Measurements from ENCODE around the gene CYBA. TPM values are rescaled to one million over a fixed set of nuclear protein-coding genes. Genes with fewer than 3 reads are reported as not detected.

The CYBA gene
- total and polyA plus RNA-seq, 2 of the 13 experiments (the other 11 are each of a cell fraction or from before 2014, with no cell fraction given) = 196 to 250 TPM

- TF ChIP-seq BORCS8-MEF2B (CRISPR knock-in tag; IDR thresholded peaks at IDR 0.05) = peak; percentile 82
- TF ChIP-seq UBTF (CRISPR knock-in tag; IDR thresholded peaks at IDR 0.05) = peak; percentile 85
- TF ChIP-seq ZNF749 (CRISPR knock-in tag; IDR thresholded peaks at IDR 0.05; ENCODE audit: borderline replicate concordance) = peak; percentile 92; the same call in 1 of the 2 replicates
- TF ChIP-seq HBP1 (CRISPR knock-in tag; IDR thresholded peaks at IDR 0.05; ENCODE audit: low read depth) = no peak
- TF ChIP-seq ZNF142 (CRISPR knock-in tag; IDR thresholded peaks at IDR 0.05) = peak; percentile 80
- TF ChIP-seq NFE2 (CRISPR knock-in tag; IDR thresholded peaks at IDR 0.05) = no peak
- no peak for TF ChIP-seq PCBP2 (optimal IDR thresholded peaks at IDR 0.05; ENCODE audit: low read depth, low read length, poor library complexity, severe bottlenecking)
- TF ChIP-seq TEAD2 (CRISPR knock-in tag; IDR thresholded peaks at IDR 0.05) = no peak; the same call in 1 of the 2 replicates
- TF ChIP-seq ZNF234 (CRISPR knock-in tag; conservative IDR thresholded peaks at IDR 0.05) = peak; percentile 91; the same call in 1 of the 2 replicates
- no peak for TF ChIP-seq ADNP (CRISPR knock-in tag; IDR thresholded peaks at IDR 0.05)
- peak; percentile 92; the same call in 1 of the 2 replicates for TF ChIP-seq ZSCAN30 (CRISPR knock-in tag; IDR thresholded peaks at IDR 0.05)
- TF ChIP-seq LCORL (IDR thresholded peaks at IDR 0.05) = no peak
- peak; percentile 53 for TF ChIP-seq LCORL (CRISPR knock-in tag; IDR thresholded peaks at IDR 0.05)
- peak; percentile 14; the same call in 1 of the 2 replicates for TF ChIP-seq ARID3A (IDR thresholded peaks at IDR 0.05; ENCODE audit: low read depth, low read length)
- TF ChIP-seq ZNF501 (CRISPR knock-in tag; IDR thresholded peaks at IDR 0.05) = peak; percentile 91
- TF ChIP-seq BRCA1 (CRISPR knock-in tag; IDR thresholded peaks at IDR 0.05) = no peak; the same call in none of the 2 replicates
- peak; percentile 85 for TF ChIP-seq AGO2 (optimal IDR thresholded peaks at IDR 0.05; ENCODE audit: low read depth, low read length)
- TF ChIP-seq ZNF841 (CRISPR knock-in tag; IDR thresholded peaks at IDR 0.05; ENCODE audit: borderline replicate concordance) = 0 out of 2 replicates have a peak, but pooled peaks have one; percentile 51
Observed at GRCh38 chr16:88662843-88663606, 12.2 kb upstream of the CYBA start, which contains the start of gene MVD (continued).
